Skin epidermis (tissue), 12 donors: ENCODE results near the gene COL9A3.
A peak's percentile ranks its signal among the peaks of the same experiment; 100 is the strongest.

ENCODE experiments used
- H3K27ac ChIP-seq, 21 experiments: fragments of 200-600 bp; sonication (generic) in 11 of 21; one replicate each; pipeline ENCODE4 v1.5.0; 2020; ENCODE audit warnings: mild to moderate bottlenecking in 3 of 21, inconsistent platforms in 2 of 21, moderate library complexity in 2 of 21
- H3K4me3 ChIP-seq, 7 experiments: fragments of 200-600 bp; sonication (generic) in 2 of 7; one replicate each; pipeline ENCODE4 v1.5.0; 2020; ENCODE audit warnings: inconsistent platforms in 2 of 7, mild to moderate bottlenecking in 2 of 7, moderate library complexity in 1 of 7

The COL9A3 gene

DNA sequence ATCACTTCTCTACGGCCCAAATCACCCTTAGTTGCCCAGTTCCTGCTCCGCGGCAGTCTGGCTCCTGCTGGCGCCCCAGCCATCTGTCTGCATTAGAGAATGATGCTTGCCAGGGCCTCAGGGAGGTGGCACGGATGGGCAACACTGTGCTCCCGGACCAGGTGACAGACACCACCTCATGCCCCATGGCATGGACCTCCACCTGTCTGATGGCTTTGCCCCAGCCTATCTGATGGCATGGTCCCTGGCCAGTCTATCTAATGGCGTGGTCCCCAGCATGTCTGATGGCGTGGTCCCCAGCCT, 39.4 kb upstream of the COL9A3 start:
- no peak overlapping the region for H3K4me3 ChIP-seq
- peak overlapping the region in 3 of 21 experiments; percentile 16 to 87 (median 39) for H3K27ac ChIP-seq

- H3K27ac ChIP-seq = no peak overlapping the region
- H3K4me3 ChIP-seq = no peak overlapping the region
Observed at GRCh38 chr20:62778058-62778457, 38.8 kb upstream of the COL9A3 start.

DNA sequence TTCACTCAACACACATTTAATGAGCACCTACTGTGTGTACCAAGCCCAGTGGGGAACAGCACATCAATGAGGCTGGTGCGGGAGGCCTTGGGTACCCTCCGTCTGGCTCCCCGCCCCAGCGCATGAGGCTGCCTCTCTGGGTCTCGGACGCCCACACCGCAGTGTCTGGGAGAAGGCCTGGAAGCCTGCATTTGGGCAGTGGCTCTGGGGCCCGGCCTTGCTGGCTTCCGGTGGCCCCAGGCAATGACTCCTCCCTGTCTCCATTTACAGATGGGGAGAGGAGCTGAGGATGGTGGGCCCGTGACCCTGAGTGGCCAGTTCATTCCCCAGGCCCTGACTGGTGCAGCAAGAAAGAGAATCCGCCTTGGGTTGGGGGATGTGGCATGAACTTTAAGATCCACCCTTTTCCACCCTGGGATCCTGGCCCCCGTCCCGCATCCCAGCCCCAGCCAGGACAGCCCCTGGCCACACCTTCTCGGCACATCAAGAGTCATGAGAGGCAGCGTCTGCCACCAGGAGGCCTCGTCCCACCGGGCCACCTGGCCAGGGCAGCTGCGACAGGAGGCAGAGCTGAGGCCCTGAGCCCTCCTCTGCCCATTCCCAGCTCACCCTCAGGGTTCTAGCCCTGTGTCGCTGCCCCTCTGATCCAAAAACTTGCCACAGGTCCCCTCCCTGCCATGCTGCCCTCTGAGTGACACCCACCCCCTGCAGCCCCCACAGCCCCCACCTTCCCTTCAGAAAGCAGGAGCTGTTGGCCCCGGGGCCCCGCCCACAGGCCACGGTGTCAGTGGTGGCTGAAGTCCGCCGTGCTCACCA, 38.0 kb upstream of the COL9A3 start:
- Histone ChIP-seq H3K27ac (no peak overlapping the region), H3K4me3 (no peak overlapping the region)

DNA sequence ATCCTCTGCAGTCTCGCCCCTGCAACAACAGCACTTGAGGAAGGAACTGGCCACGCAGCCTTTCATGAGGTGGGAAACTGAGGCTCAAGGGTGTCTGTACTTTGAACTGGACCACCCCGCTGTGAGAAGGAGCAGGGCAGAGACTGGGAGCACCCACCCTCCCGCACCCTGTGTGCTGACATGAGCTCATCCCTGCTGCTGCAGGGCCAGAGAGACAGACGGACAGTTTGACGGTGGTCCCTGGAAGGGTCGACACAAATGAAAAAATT, 37.5 kb upstream of the COL9A3 start:
- Histone ChIP-seq H3K27ac (no peak overlapping the region), H3K4me3 (no peak overlapping the region)

GRCh38 chr20:62780204-62780603, 36.6 kb upstream of the COL9A3 start:
- H3K27ac ChIP-seq = no peak overlapping the region
- H3K4me3 ChIP-seq = no peak overlapping the region

GRCh38 chr20:62780696-62781095, 36.2 kb upstream of the COL9A3 start:
- Histone ChIP-seq H3K4me3 (no peak overlapping the region), H3K27ac (no peak overlapping the region)

DNA sequence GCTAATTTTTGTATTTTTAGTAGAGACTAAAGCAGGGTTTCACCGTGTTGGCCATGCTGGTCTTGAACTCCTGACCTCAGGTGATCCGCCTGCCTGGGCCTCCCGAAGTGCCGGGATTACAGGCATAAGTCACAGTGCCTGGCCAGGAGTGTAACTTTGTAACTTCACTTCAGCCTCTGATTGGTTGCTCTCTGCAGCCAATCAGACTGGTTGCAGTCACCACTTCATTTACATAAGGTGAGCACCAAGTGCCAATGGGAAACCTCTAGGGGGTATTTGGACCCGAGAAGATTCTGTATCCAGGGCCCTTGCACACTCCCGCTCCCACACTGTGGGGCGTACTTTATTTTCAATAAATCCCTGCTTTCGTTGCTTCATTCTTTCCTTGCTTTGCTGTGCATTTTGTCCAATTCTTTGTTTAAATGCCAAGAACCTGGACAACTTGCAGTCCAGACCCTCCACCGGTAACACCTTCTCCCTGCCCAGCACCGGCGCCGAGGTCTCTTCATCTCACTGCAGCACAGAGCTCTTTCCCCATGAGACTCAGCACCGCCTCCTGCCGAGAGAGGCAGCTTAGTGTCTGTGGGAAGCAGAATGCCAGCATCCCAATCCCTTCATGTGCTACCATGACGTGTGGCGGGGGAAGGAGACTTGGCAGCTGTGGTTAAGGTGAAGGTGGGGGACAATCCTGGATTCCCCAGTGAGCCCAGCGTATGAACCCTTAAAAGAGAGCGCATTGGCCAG, 34.5 kb upstream of the COL9A3 start:
- H3K27ac ChIP-seq = no peak overlapping the region

DNA sequence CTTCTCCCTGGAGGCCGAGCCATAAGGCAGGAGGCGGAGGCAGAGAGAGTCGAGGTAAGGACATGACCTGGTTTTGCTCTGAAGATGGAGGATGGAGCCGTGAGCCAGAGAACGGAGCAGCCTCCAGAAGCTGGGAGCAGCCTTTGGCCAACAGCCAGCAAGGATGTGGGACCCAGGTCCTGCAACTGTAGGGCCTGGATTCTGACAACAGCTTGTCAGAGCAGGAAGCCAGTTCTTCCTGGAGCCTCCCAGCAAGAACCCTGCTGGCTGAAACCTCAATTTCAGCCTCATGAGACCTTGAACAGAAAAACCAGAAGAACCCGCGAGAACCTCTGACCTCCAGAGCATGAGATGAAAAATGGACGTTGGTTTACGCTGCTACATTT, 34.0 kb upstream of the COL9A3 start:
- H3K27ac ChIP-seq = no peak overlapping the region
- H3K4me3 ChIP-seq = no peak overlapping the region

More for the DNA sequence above, 34.5 kb upstream of the COL9A3 start:
- H3K4me3 ChIP-seq = no peak overlapping the region

GRCh38 chr20:62784497-62784896, 32.4 kb upstream of the COL9A3 start:
- Histone ChIP-seq H3K27ac (no peak overlapping the region), H3K4me3 (no peak overlapping the region)

DNA sequence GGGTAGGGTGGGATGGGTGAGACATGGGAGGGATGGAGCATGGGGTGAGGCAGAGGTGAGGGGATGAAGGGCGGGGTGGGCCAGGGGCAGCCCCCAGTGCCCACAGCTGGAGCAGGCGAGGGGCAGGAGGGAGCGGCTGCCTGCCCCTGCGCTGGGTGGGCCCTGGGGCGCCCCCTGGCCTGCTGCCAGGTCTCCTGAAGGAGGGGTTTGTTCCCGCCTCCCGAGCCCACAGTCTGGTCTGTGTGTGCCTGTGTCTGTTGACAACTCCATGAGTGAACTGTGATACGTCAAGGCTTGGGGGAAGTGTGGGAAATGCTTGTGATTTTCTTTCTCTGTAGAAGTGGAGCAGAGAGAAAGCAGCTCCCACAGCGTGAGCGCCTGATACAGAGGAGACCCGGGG, 31.5 kb upstream of the COL9A3 start:
- H3K27ac ChIP-seq = no peak overlapping the region
- no peak overlapping the region for H3K4me3 ChIP-seq

DNA sequence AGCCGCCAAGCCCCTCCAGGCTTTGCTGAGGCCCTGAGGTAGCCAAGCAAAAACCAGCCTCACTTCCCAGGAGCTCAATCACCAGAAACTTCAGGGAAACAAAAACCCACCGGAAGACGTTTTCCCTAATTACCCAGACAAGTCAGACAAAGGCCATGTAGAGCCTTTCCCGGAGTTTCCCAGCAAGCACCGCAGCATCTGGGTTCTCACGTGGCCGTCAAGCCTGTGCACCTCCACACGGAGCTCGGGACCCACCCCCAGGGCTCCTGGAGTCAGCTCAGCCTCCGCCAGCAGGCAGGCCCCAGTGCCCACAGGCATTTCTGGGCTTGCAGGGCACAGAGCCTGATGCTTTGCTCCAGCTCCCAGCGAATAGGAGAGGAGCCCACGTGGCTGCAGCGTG, 30.7 kb upstream of the COL9A3 start:
- no peak overlapping the region for H3K27ac ChIP-seq
- no peak overlapping the region for H3K4me3 ChIP-seq

DNA sequence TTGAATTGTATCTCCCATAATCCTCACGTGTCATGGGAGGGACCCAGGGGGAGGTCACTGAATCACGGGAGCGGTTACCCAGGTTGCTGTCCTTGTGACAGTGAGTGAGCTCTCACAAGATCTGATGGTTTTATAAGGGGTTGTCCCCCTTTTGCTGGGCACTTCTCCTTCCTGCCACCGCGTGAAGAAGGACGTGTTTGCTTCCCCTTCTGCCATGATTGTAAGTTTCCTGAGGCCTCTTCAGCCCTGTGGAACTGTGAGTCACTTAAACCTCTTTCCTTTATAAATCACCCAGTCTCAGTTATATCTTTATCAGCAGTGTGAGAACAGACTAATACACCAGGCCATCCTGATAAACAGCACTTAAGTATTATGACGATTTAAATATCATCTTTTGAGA, 29.5 kb upstream of the COL9A3 start:
- H3K4me3 ChIP-seq = no peak overlapping the region

DNA sequence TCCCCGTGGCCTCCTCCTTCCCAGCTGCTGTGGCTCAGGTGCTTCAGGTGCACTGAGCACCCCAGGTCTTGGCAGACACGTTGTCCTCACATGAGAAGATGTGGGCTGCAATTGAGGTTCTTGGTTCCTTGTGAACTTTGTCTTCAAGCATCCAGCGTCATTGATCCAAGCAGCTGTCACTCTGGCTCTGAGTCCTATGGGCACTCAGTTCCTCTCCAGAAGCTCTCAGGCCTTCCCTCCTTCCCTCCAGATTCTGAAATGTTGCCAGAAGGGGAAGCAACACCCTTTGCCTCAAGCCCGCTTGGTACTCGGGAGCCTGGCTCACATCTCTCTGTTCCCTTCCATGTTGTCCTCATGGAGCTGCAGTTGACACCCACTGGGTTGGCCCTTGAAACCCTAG, 29.0 kb upstream of the COL9A3 start:
- H3K4me3 ChIP-seq = no peak overlapping the region
- H3K27ac ChIP-seq = no peak overlapping the region

More for the DNA sequence above, 29.5 kb upstream of the COL9A3 start:
- no peak overlapping the region for H3K27ac ChIP-seq

- Histone ChIP-seq H3K4me3 (no peak overlapping the region), H3K27ac (no peak overlapping the region)
Observed at GRCh38 chr20:62788607-62789006, 28.2 kb upstream of the COL9A3 start.

GRCh38 chr20:62790075-62790474, 26.8 kb upstream of the COL9A3 start:
- no peak overlapping the region for H3K27ac ChIP-seq
- no peak overlapping the region for H3K4me3 ChIP-seq

GRCh38 chr20:62791301-62792181, 25.3 kb upstream of the COL9A3 start:
- Histone ChIP-seq H3K4me3 (no peak overlapping the region), H3K27ac (no peak overlapping the region)

GRCh38 chr20:62792182-62792939, 24.5 kb upstream of the COL9A3 start:
- peak overlapping the region in 2 of 21 experiments; percentile 15 to 87 for H3K27ac ChIP-seq

DNA sequence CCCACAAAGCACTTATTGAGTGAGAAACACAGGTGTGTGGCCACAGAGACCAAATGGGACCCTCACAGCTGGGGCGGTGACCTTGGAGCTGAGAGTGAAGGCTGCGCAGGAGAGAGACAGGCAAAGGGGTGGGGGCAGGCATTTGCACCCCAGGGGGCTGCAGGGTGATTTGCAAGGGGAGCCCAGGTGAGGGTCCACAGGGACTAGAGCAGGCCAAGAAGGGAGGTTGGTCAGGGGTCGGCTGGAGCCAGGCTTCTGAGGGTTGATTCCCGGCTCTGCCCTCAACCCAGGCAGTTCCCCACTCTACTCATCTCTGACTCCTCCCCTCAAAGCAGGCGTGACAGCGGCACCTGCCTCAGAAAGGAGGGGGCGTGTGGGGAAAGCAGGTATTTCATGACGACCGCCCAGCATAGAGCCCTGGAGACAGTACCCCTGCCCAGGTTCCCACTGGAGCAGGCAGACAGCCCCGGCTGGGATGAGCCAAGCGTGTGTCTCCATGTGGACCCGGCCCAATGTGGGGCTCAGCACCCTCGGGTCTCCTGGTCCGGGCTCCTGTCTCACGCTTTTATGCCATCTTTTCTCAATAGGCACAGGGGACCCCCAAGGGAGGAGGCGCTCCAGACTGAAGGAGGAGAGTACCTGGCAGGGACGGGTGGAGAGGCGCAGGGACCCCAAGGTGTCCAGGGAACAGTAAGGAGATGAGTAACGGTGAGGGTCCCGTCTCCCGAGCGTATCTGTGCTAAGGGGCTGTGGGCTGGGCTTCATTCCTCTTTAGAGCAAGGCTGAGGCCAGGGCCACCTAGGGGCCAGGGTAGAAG, 23.7 kb upstream of the COL9A3 start:
- Histone ChIP-seq H3K4me3 (no peak overlapping the region), H3K27ac (peak overlapping the region in 18 of 21 experiments; percentile 63 to 95 (median 82))

More at GRCh38 chr20:62792182-62792939, 24.5 kb upstream of the COL9A3 start:
- no peak overlapping the region for H3K4me3 ChIP-seq

DNA sequence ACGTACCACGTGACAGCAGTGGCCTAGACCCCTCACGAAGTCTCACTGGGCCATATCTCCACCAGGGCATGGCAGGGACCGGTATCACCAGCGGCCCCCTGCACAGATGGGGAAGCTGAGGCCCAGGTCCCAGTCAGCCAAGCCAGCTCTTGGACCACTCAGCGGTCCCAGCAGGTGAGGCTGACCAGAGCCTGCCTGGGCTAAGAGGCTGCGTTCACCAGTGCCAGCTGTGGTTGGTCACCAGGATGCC, 23.2 kb upstream of the COL9A3 start:
- peak overlapping the region; percentile 9 to 70 (median 26) for H3K4me3 ChIP-seq
- H3K27ac ChIP-seq = peak overlapping the region in 20 of 21 experiments; percentile 63 to 95 (median 82)
